C4-2B (cell line): ENCODE measurements around the gene GOLM1.

Experiments used
- CTCF ChIP-seq: fragments of 450-650 bp; conservative IDR thresholded peaks from 2 replicates; pipeline ENCODE4 v1.5.1; 2017; ENCODE audit warnings: mild to moderate bottlenecking
- ZFX ChIP-seq: fragments of 450-650 bp; IDR thresholded peaks from 2 replicates; pipeline ENCODE4 v1.6.1; 2017

DNA sequence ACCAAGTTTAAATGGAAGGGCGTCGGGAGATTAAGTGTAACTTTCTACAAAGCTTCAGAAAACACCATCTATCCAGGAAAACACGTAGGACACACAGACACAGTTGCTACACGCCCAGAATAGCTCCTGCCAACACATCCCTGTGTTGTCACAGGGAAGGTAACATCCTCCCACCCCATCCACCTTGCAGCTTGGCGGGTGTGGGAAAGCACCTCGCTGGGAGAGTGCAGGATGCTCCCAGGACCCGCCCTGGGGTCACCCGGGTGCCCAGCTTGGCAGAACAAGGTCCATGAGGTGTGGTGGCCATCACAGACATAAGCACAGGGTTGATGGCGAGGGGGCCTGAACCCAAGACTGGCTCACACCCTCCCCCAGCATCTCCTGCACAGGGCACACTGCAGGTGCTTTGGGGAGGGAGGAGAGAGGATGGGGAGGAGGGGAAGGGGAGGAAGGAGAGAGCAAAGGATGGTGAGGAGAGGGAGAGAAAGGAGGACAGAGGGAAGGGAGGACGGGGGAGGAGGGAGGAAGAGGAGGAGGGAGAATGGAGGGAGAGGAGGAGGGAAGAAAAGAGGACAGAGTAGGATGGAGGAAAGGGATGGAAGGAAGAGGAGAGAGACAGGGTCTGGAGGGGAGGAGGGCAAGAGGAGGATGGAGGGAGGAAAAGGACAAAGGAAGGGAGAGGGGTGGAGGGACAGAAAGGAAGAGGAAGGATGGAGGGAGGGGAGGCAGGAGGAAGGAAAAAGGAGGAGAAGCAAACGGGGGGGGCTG, 37.2 kb downstream of the GOLM1 start:
- no peak for TF ChIP-seq CTCF
- TF ChIP-seq ZFX, result no peak
